Stimulated activated CD4-positive, alpha-beta T cell treated with anti-CD3 and anti-CD28 coated beads, Interleukin-4, amount 100 ng/mL, for 24 hours (primary cell): ENCODE results near the gene SLC52A1.

Source experiments
- DNase-seq: peaks from one replicate; pipeline ENCODE4 v3.0.0-alpha.2; 2020

Gene SLC52A1

DNA sequence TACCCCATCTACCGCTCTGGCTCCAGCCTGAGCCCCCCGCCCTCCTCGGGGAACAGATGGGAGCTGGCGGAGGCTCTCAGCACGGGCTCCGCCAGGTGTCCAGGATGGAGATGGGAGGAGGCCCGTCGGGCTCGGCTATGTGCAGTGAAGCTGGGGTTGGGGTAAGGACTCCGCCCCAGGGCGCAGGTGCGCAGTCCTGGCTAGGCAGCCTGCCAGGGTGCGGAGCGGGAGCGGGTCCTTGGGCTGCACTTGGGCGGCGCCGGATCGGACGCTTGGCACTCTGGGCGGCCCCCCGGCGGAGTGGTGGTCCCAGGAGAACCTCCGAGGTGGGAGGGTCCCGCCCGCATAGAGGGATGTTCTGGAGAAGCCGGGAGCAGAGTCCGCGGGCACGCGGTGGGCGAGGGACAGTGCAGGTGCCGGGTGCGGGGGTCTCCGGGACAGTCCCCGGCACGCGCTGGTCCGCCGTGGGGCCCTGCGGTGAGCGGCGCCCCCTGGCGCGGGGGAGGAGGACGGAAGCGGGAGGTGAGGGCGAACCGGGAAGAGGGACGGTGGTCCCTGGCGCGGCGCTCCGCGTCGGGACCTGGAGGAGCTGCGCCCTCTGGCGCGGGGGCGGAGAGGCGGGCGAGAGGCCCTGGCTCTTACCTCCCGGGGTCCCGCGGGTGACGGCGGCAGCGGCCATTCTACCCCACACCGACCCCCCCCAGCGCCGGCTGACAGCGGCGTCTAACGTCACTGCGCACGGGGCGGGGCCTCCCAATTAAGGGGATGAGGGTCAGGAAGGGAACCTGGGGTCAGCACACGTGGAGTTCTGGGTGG is 48.1 kb downstream of the SLC52A1 start, which contains the start of gene CAMTA2:
Gene CAMTA2, minus strand, starts transcription at position 725 of the 816 bp plus-strand sequence. CDS start 1,453 bp downstream, outside the sequence.
- peak; percentile 88 for DNase-seq

DNA sequence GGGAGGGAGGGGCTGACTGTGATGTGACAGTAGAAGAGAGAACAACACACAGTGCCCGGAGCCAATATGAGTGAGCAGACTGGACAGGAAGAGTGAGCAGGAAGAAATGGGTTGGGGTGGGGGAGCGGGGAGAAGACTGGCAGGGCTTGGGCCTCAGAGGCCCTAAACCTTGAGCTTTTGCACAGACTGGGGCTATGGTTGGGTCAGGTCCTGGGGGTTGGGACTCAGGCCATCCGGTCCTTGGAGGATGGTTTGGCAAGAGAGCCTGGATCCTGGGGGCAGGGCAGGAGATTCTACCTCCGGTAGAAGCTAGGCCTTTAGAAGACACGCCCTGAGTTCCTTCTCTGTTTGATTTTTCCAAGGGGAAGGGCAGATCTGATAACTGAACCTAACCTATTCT is 48.8 kb downstream of the SLC52A1 start:
- no peak for DNase-seq
